GM23338 (cell line): ENCODE data around the gene B3GAT3. TPM values are rescaled to one million over a fixed set of nuclear protein-coding genes. Genes with fewer than 3 reads are reported as not detected.

Source experiments
- ATAC-seq: fragments of 200-7000 bp; cut with Tn5 transposase; 3 replicates; pipeline ENCODE4 v1.9.1; 2020
- DNase-seq: peaks from one replicate; pipeline ENCODE4 v3.0.0-alpha.2; 2015; ENCODE audit warnings: low spot score
- H2AFZ ChIP-seq: fragments of 200-600 bp; sonication (generic); 2 replicates; pipeline ENCODE4 v1.8.0; 2016; ENCODE audit warnings: antibody characterized with exemption, mild to moderate bottlenecking, moderate library complexity
- H3F3A ChIP-seq: fragments of 200-600 bp; sonication (generic); replicated peaks from 2 replicates; pipeline ENCODE4 v1.8.0; 2017; ENCODE audit warnings: antibody characterized with exemption, mixed run types, low read depth
- H3K27ac ChIP-seq: fragments of 200-600 bp; sonication (generic); 2 replicates; pipeline ENCODE4 v1.6.1; 2016; ENCODE audit warnings: low read depth
- H3K27me3 ChIP-seq: fragments of 200-600 bp; sonication (generic); 2 replicates; pipeline ENCODE4 v1.8.0; 2016; ENCODE audit warnings: mild to moderate bottlenecking, mixed run types, moderate library complexity; ENCODE audit not compliant: insufficient read depth
- H3K36me3 ChIP-seq: fragments of 200-600 bp; sonication (generic); 2 replicates; pipeline ENCODE4 v1.8.0; 2016; ENCODE audit warnings: mild to moderate bottlenecking; ENCODE audit not compliant: insufficient read depth
- H3K4me1 ChIP-seq: fragments of 200-600 bp; sonication (generic); 2 replicates; pipeline ENCODE4 v1.8.0; 2016; ENCODE audit warnings: mild to moderate bottlenecking, moderate library complexity; ENCODE audit not compliant: insufficient read depth
- H3K4me2 ChIP-seq: fragments of 200-600 bp; sonication (generic); 2 replicates; pipeline ENCODE4 v1.7.1; 2017; ENCODE audit warnings: mixed run types
- H3K4me3 ChIP-seq: fragments of 200-600 bp; sonication (generic); 2 replicates; pipeline ENCODE4 v1.6.1; 2016; ENCODE audit warnings: mixed run types
- H3K79me2 ChIP-seq: fragments of 200-600 bp; sonication (generic); replicated peaks from 2 replicates; pipeline ENCODE4 v1.8.0; 2017; ENCODE audit warnings: mild to moderate bottlenecking; ENCODE audit not compliant: insufficient read depth
- H3K9me2 ChIP-seq: fragments of 200-600 bp; sonication (generic); 2 replicates; pipeline ENCODE4 v1.8.0; 2017; ENCODE audit not compliant: insufficient read depth
- H4K20me1 ChIP-seq: fragments of 200-600 bp; sonication (generic); replicated peaks from 2 replicates; pipeline ENCODE4 v1.8.0; 2017; ENCODE audit warnings: mild to moderate bottlenecking; ENCODE audit not compliant: insufficient read depth
- H3K27ac Mint-ChIP-seq: 2 replicates; pipeline ENCODE4 v1.8.0; 2020; ENCODE audit warnings: inconsistent platforms, mild to moderate bottlenecking, moderate library complexity, mixed read lengths
- H3K27me3 Mint-ChIP-seq: 3 replicates; pipeline ENCODE4 v1.8.0; 2022; ENCODE audit warnings: low read depth, mild to moderate bottlenecking, moderate library complexity, mixed read lengths, inconsistent platforms; ENCODE audit not compliant: insufficient read depth, poor library complexity
- H3K36me3 Mint-ChIP-seq: 3 replicates; pipeline ENCODE4 v1.8.0; 2021; ENCODE audit warnings: low read depth, mild to moderate bottlenecking, inconsistent platforms, moderate library complexity, mixed read lengths
- H3K4me1 Mint-ChIP-seq: 3 replicates; pipeline ENCODE4 v1.8.0; 2020; ENCODE audit warnings: mild to moderate bottlenecking, inconsistent platforms, mixed read lengths
- H3K4me3 Mint-ChIP-seq: 3 replicates; pipeline ENCODE4 v1.8.0; 2021; ENCODE audit warnings: moderate library complexity, mild to moderate bottlenecking, inconsistent platforms, mixed read lengths
- H3K9me3 Mint-ChIP-seq: 3 replicates; pipeline ENCODE4 v1.8.0; 2020; ENCODE audit warnings: moderate library complexity, mild to moderate bottlenecking, inconsistent platforms, mixed read lengths
- CREB1 ChIP-seq: fragments of 250-450 bp; sonication (Bioruptor Pico); IDR thresholded peaks from 2 replicates; pipeline ENCODE4 v1.5.0; 2020; ENCODE audit warnings: low read depth, mild to moderate bottlenecking, moderate library complexity
- CTCF ChIP-seq, 2 experiments: fragments of 200-600 bp in 1 of 2; sonication (generic) in 1 of 2; conservative IDR thresholded peaks; 2 replicates each; pipeline versions ENCODE4 v1.5.1 to v1.6.1; 2016 to 2017; ENCODE audit warnings: antibody characterized with exemption in 2 of 2, low read depth in 2 of 2, mild to moderate bottlenecking in 2 of 2, moderate library complexity in 1 of 2
- POLR2AphosphoS5 ChIP-seq: IDR thresholded peaks from 2 replicates; pipeline ENCODE4 v1.6.1; 2016; ENCODE audit warnings: antibody characterized with exemption, low read depth
- ZNF114 ChIP-seq: fragments of 250-450 bp; sonication (Bioruptor Pico); IDR thresholded peaks from 2 replicates; pipeline ENCODE4 v1.5.0; 2020; ENCODE audit warnings: mild to moderate bottlenecking, moderate library complexity
- polyA plus RNA-seq: library from polyadenylated mRNA; unstranded; fragments of >200 nt; fragmentation: Nextera tagmentation; extraction: Ambion mirVana; gene quantifications from 2 replicates; pipeline ENCODE4 v1.2.1, GENCODE V29; 2016
- total RNA-seq: library from RNA; depleted of rRNA; stranded (reverse); fragments of >200 nt; shearing (Covaris generic); gene quantifications from 2 replicates; pipeline ENCODE4 v1.2.3, GENCODE V29; 2014
- TF ChIP-seq, protein P1 (sequence below): fragments of 250-450 bp; sonication (Bioruptor Pico); IDR thresholded peaks from 2 replicates; pipeline ENCODE4 v1.5.0; 2020; ENCODE audit warnings: mild to moderate bottlenecking, moderate library complexity

The B3GAT3 gene
- total and polyA plus RNA-seq, 2 experiments from 2014 or later = 16.4 to 18.4 TPM

DNA sequence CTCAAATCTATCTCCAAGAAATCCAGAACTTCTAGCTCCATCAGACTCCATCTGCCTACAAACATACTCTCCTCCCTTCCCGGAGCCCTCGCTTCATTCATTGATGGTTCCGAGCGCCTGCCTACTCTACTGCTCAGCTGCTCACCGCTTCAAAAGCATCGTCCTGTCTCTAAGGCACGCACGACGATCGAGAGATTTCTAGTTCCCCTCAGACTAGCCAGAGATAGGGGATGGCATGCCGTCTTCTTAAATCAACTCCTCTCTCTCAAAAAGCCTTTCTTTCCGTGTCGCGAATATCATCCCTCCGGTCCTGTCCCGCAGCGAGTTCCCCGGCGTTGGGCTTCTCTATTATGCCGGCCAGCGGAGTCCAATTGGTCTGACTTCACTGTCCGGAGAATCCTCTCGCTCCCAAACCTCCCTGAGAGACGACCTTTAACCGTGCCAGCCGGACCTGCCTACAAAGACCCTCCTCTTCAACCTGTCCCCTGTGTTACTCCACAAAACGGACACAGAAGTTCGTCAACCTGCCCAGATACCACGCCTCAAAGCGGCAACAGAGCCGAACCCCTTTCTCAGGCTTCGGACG is 48.7 kb downstream of the B3GAT3 start:
- Mint-ChIP-seq H3K36me3 (peaks cover 75% of the 10 kb centered on the region), H3K4me1 (peaks cover 33% of the 10 kb centered on the region), H3K27ac (peak overlapping the region; percentile 99), H3K27me3 (peaks cover 18% of the 10 kb centered on the region), H3K4me3 (peak overlapping the region; percentile 99), H3K9me3 (no peaks in the 10 kb centered on the region; the same call in 2 of the 3 replicates)
- Histone ChIP-seq H4K20me1 (peaks cover 48% of the 10 kb centered on the region), H3K9me2 (no peaks in the 10 kb centered on the region), H3K4me2 (peak overlapping the region; percentile 99), H3K36me3 (peaks cover 46% of the 10 kb centered on the region), H2AFZ (no peak overlapping the region), H3K79me2 (peaks cover 55% of the 10 kb centered on the region), H3K4me3 (peak overlapping the region; percentile 79), H3K4me1 (peaks cover 24% of the 10 kb centered on the region), H3K27ac (peak overlapping the region; percentile 7), H3F3A (peaks cover 57% of the 10 kb centered on the region), H3K27me3 (no peaks in the 10 kb centered on the region)
- DNase-seq (peak; percentile 26), ATAC-seq (peak; percentile 2; the same call in 2 of the 3 replicates)
- no peak for TF ChIP-seq ZNF114 (CRISPR knock-in tag)
- TF ChIP-seq, protein P1, sequence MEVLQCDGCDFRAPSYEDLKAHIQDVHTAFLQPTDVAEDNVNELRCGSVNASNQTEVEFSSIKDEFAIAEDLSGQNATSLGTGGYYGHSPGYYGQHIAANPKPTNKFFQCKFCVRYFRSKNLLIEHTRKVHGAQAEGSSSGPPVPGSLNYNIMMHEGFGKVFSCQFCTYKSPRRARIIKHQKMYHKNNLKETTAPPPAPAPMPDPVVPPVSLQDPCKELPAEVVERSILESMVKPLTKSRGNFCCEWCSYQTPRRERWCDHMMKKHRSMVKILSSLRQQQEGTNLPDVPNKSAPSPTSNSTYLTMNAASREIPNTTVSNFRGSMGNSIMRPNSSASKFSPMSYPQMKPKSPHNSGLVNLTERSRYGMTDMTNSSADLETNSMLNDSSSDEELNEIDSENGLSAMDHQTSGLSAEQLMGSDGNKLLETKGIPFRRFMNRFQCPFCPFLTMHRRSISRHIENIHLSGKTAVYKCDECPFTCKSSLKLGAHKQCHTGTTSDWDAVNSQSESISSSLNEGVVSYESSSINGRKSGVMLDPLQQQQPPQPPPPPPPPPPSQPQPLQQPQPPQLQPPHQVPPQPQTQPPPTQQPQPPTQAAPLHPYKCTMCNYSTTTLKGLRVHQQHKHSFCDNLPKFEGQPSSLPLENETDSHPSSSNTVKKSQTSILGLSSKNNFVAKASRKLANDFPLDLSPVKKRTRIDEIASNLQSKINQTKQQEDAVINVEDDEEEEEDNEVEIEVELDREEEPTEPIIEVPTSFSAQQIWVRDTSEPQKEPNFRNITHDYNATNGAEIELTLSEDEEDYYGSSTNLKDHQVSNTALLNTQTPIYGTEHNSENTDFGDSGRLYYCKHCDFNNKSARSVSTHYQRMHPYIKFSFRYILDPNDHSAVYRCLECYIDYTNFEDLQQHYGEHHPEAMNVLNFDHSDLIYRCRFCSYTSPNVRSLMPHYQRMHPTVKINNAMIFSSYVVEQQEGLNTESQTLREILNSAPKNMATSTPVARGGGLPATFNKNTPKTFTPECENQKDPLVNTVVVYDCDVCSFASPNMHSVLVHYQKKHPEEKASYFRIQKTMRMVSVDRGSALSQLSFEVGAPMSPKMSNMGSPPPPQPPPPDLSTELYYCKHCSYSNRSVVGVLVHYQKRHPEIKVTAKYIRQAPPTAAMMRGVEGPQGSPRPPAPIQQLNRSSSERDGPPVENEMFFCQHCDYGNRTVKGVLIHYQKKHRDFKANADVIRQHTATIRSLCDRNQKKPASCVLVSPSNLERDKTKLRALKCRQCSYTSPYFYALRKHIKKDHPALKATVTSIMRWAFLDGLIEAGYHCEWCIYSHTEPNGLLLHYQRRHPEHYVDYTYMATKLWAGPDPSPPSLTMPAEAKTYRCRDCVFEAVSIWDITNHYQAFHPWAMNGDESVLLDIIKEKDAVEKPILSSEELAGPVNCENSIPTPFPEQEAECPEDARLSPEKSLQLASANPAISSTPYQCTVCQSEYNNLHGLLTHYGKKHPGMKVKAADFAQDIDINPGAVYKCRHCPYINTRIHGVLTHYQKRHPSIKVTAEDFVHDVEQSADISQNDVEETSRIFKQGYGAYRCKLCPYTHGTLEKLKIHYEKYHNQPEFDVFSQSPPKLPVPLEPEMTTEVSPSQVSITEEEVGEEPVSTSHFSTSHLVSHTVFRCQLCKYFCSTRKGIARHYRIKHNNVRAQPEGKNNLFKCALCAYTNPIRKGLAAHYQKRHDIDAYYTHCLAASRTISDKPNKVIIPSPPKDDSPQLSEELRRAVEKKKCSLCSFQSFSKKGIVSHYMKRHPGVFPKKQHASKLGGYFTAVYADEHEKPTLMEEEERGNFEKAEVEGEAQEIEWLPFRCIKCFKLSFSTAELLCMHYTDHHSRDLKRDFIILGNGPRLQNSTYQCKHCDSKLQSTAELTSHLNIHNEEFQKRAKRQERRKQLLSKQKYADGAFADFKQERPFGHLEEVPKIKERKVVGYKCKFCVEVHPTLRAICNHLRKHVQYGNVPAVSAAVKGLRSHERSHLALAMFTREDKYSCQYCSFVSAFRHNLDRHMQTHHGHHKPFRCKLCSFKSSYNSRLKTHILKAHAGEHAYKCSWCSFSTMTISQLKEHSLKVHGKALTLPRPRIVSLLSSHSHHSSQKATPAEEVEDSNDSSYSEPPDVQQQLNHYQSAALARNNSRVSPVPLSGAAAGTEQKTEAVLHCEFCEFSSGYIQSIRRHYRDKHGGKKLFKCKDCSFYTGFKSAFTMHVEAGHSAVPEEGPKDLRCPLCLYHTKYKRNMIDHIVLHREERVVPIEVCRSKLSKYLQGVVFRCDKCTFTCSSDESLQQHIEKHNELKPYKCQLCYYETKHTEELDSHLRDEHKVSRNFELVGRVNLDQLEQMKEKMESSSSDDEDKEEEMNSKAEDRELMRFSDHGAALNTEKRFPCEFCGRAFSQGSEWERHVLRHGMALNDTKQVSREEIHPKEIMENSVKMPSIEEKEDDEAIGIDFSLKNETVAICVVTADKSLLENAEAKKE (CRISPR knock-in tag) = no peak
- no peak for TF ChIP-seq CTCF (conservative IDR thresholded peaks at IDR 0.05; ENCODE audit: low read depth in 2 of 2)
- TF ChIP-seq CREB1 (CRISPR knock-in tag) = no peak
- TF ChIP-seq POLR2AphosphoS5 = no peak
